ENCODE measurements around the gene PTPN18.

The PTPN18 gene

GRCh38 chr2:130388221-130388907, 32.5 kb downstream of the PTPN18 start:
- DNase-seq (ENCODE audit: extremely low spot score), result no peak
- POLR2A ChIA-PET, result no interaction called here
- TF ChIP-seq FOXK2 (IDR thresholded peaks at IDR 0.05), result no peak
- no peak for TF ChIP-seq ELF4 (IDR thresholded peaks at IDR 0.05)
- no peak for TF ChIP-seq SUZ12 (IDR thresholded peaks at IDR 0.05)
- TF ChIP-seq HDGF (IDR thresholded peaks at IDR 0.05; ENCODE audit: borderline replicate concordance), result no peak
- CTCF ChIA-PET, result interaction anchor here (2.0 kb wide), 1 partner anchor 15 kb away, joined by 8 read pairs; no protein-coding TSS in a partner anchor

- CTCF ChIA-PET, result interaction anchor here (2.0 kb wide), 1 partner anchor 16 kb away, joined by 8 read pairs; no protein-coding TSS in a partner anchor
- POLR2A ChIA-PET, result no interaction called here
- TF ChIP-seq ZNF384 (IDR thresholded peaks at IDR 0.05), result no peak
- TF ChIP-seq NFRKB (IDR thresholded peaks at IDR 0.05), result no peak
- no peak for TF ChIP-seq CTBP1 (IDR thresholded peaks at IDR 0.05; ENCODE audit: borderline replicate concordance)
- no peak for TF ChIP-seq SP1 (IDR thresholded peaks at IDR 0.05)
- TF ChIP-seq FOXK2 (IDR thresholded peaks at IDR 0.05), result no peak
- TF ChIP-seq LEF1 (IDR thresholded peaks at IDR 0.05; ENCODE audit: borderline replicate concordance), result no peak
- no peak for TF ChIP-seq L3MBTL2 (conservative IDR thresholded peaks at IDR 0.05)
- TF ChIP-seq FOXM1 (IDR thresholded peaks at IDR 0.05; ENCODE audit: borderline replicate concordance), result no peak
- TF ChIP-seq PKNOX1 (IDR thresholded peaks at IDR 0.05), result no peak
- no peak for DNase-seq (ENCODE audit: extremely low spot score)
Observed at GRCh38 chr2:130389358-130389757, 33.5 kb downstream of the PTPN18 start.

- no peak for DNase-seq (ENCODE audit: extremely low spot score)
- TF ChIP-seq PKNOX1 (IDR thresholded peaks at IDR 0.05) (no peak), SP1 (IDR thresholded peaks at IDR 0.05) (no peak), HDGF (IDR thresholded peaks at IDR 0.05; ENCODE audit: borderline replicate concordance) (no peak), SUZ12 (IDR thresholded peaks at IDR 0.05) (no peak), NFRKB (IDR thresholded peaks at IDR 0.05) (no peak), ELF4 (IDR thresholded peaks at IDR 0.05) (no peak), FOXA1 (IDR thresholded peaks at IDR 0.05) (no peak), FOXM1 (IDR thresholded peaks at IDR 0.05; ENCODE audit: borderline replicate concordance) (no peak), ZNF384 (IDR thresholded peaks at IDR 0.05) (no peak), TARDBP (IDR thresholded peaks at IDR 0.05) (no peak), BHLHE40 (IDR thresholded peaks at IDR 0.05; ENCODE audit: borderline replicate concordance) (no peak), L3MBTL2 (conservative IDR thresholded peaks at IDR 0.05) (no peak), ARNT (IDR thresholded peaks at IDR 0.05) (no peak), FOXK2 (IDR thresholded peaks at IDR 0.05) (no peak), CTBP1 (IDR thresholded peaks at IDR 0.05; ENCODE audit: borderline replicate concordance) (no peak), LEF1 (IDR thresholded peaks at IDR 0.05; ENCODE audit: borderline replicate concordance) (no peak)
- POLR2A ChIA-PET, result interaction anchor here (1.7 kb wide), 1 partner anchor 16 kb away, joined by 6 read pairs; no protein-coding TSS in a partner anchor
- CTCF ChIA-PET, result interaction anchor here (2.0 kb wide), 1 partner anchor 17 kb away, joined by 8 read pairs; no protein-coding TSS in a partner anchor
Observed at GRCh38 chr2:130389783-130390182, 33.9 kb downstream of the PTPN18 start.

GRCh38 chr2:130390460-130391057, 34.7 kb downstream of the PTPN18 start:
- no peak for DNase-seq (ENCODE audit: extremely low spot score)
- POLR2A ChIA-PET, result interaction anchor here (0.6 to 2.5 kb wide), 5 partner anchors 12 to 54 kb away, joined by 3 to 12 read pairs (median 5); partner anchors contain the start of gene IMP4
- CTCF ChIA-PET, result interaction anchor here (2.0 kb wide), 1 partner anchor 18 kb away, joined by 8 read pairs; no protein-coding TSS in a partner anchor

More at GRCh38 chr2:130390460-130391057, 34.7 kb downstream of the PTPN18 start:
- TF ChIP-seq FOXA1 (IDR thresholded peaks at IDR 0.05), result no peak
- no peak for TF ChIP-seq HDGF (IDR thresholded peaks at IDR 0.05; ENCODE audit: borderline replicate concordance)
- no peak for TF ChIP-seq ARNT (IDR thresholded peaks at IDR 0.05)
- no peak for TF ChIP-seq LEF1 (IDR thresholded peaks at IDR 0.05; ENCODE audit: borderline replicate concordance)
- TF ChIP-seq BHLHE40 (IDR thresholded peaks at IDR 0.05; ENCODE audit: borderline replicate concordance), result no peak
- TF ChIP-seq NFRKB (IDR thresholded peaks at IDR 0.05), result no peak
- TF ChIP-seq L3MBTL2 (conservative IDR thresholded peaks at IDR 0.05), result no peak
- no peak for TF ChIP-seq ZNF384 (IDR thresholded peaks at IDR 0.05)
- TF ChIP-seq FOXM1 (IDR thresholded peaks at IDR 0.05; ENCODE audit: borderline replicate concordance), result no peak
- no peak for TF ChIP-seq ELF4 (IDR thresholded peaks at IDR 0.05)
- no peak for TF ChIP-seq PKNOX1 (IDR thresholded peaks at IDR 0.05)
- no peak for TF ChIP-seq CTBP1 (IDR thresholded peaks at IDR 0.05; ENCODE audit: borderline replicate concordance)
- TF ChIP-seq FOXK2 (IDR thresholded peaks at IDR 0.05), result no peak
- TF ChIP-seq TARDBP (IDR thresholded peaks at IDR 0.05), result no peak
- TF ChIP-seq SUZ12 (IDR thresholded peaks at IDR 0.05), result no peak
- TF ChIP-seq SP1 (IDR thresholded peaks at IDR 0.05), result no peak

Measured in HEK293T (cell line).